Anterior cingulate cortex (tissue), 58 donors: ENCODE measurements around the gene CCDC97.
"Not testable (repeated sequence)": the region's sequence is repeated elsewhere in the genome, so short reads cannot be mapped to it uniquely, and the experiment has no call there.

Experiments
- DNase-seq, 58 donors: peaks; one replicate each; lab custom pipeline; 2025; lab: John Stamatoyannopoulos, UW

Gene CCDC97

DNA sequence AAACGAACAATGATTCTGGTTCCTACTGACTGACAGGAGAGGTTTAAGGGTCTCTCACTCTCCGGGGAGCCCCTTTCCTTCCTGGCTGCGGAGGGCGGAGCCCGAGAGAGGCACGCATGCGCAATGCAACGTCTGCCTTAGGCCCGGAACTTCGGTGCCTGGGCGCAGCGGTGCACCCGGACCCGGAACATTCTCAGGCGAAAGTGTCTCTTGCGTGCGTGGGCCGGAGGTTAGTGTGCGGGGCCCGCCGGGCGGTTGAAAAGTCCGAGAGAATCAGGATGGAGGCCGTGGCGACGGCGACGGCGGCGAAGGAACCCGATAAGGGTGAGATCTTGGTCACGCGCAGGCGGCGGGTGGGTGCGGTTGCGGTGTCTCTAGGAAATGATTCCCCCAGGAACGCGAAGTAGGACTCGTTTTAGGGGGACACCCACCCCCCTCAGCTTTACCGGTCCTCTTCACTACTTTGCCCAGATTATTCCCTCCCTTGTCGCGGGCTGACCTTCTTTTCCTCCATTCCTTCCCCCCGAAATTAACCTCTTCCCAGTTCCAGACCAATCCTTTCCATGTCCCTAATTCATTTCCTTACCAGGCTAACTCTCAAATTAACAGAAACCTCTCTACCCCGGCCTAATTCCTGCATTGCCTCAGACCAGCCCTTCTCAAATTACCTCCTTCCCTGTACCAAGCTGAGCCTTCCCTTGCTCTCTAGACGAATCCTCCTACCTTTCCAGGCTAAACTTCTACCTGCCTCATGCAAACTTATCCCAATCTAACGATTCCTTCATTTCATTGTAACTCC lies at the start of gene CCDC97:
CCDC97 (plus strand) TSS at position 140 of the 799 bp plus-strand sequence; CDS start at position 279, 139 bp downstream.
- DNase-seq, result peak in 57 of 58 donors; percentile 58 to 95 (median 80)

DNA sequence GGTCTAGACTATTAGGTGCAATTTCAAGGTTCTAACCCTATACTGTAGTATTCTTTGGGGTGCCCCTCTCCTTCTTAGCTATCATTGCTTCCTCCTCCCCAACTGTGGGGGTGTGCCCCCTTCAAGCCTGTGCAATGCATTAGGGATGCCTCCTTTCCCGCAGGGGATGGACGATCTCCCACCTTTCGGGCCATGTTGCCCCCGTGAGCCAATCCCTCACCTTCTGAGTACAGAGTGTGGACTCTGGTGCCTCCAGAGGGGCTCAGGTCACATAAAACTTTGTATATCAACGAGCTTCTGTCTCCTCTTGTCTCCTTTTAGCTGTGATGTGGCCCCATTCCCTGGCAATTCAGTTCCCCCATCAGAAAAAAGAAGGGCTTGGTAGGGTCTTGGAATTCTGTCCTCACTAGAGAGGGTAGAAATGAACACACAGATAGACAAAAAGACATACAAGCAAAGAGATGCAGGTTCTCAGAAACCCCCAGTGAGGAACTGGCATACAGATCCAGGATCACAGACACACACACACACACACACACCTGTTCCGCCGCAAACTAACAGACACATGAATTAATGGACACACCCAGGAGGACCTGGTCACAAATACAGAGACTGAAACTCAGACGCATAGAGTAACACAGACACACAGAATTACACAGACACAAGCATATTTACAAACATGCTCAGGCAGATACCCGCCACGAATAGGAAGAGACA lies 48.3 kb upstream of the CCDC97 start:
- DNase-seq, result peak in 1 of 58 donors; percentile 2

DNA sequence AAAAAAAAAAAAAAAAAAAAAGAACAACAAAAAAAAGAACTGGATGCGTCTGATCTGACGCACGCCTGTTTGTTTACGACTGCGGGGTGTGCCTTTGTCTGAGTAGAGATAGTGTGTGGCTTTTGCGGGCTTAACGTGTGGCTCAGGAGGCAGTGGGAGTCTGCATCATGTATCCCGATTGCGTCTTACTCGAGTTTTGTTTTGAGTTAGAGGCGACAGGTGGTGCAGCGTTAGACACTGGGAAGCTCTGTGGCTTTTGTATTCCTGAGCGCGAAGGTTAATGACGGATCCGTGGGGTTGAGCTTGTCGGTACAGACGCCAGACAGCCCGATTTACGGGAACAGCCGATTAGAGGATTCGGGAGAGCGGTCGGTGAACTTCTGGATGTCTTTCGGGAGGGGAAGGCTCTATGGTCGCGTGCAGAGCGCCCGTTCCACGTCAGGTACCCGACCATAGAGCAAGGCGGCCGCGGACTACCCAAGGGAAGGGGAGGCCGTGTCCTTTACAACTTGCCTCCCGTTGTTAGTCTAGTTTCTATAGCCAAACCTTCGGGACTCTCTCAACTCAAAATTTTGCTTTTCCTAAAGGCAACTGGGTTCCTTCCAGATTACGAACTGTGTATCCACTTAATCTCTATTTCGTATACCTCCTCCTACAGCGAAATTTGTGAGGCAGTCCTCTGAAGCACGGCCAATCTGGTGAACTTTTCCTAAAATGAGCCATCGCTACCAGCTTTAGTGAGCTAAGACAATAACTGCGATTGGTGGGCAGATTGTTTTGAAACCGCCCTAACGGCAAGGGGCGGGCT lies 46.7 kb upstream of the CCDC97 start:
- peak in 52 of 58 donors; percentile 33 to 87 (median 70) for DNase-seq

DNA sequence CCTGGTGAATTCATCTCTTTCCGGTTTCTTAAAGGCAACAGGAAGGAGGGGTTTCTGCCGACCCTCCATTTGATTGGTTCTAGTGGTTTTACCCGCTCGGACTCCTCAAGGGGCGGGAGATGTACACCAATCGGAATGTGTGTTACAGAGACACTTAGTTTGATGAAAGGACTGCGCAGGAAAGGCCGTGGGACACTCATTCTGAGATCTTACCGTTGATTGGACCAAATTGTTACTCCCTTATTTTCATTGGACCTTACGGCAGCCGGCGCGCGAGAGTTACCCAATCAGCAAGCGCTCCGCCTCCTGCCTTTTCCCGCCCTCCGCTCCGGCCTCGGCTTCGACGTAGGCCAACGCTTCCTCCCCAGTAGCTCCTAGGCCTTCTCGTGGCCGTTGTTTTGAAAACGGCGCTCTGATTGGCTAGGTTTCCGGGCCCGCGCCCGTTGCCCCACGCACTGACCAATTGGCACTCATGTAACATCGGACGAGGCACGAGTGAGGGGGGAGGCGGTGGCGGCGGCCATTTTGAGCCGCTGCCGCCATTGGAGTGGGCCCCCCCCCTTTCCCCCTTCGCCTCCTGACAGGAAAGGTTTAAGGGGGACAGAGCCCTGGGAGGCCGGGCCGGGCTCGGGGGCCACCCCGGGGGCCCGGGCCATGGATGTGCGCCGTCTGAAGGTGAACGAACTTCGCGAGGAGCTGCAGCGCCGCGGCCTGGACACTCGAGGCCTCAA lies 46.0 kb upstream of the CCDC97 start, which contains the start of gene HNRNPUL1:
HNRNPUL1 (plus strand) TSS at position 523 of the 731 bp plus-strand sequence; CDS start at position 655, 132 bp downstream.
- DNase-seq, result peak; percentile 96 to 100 (median 100)

DNA sequence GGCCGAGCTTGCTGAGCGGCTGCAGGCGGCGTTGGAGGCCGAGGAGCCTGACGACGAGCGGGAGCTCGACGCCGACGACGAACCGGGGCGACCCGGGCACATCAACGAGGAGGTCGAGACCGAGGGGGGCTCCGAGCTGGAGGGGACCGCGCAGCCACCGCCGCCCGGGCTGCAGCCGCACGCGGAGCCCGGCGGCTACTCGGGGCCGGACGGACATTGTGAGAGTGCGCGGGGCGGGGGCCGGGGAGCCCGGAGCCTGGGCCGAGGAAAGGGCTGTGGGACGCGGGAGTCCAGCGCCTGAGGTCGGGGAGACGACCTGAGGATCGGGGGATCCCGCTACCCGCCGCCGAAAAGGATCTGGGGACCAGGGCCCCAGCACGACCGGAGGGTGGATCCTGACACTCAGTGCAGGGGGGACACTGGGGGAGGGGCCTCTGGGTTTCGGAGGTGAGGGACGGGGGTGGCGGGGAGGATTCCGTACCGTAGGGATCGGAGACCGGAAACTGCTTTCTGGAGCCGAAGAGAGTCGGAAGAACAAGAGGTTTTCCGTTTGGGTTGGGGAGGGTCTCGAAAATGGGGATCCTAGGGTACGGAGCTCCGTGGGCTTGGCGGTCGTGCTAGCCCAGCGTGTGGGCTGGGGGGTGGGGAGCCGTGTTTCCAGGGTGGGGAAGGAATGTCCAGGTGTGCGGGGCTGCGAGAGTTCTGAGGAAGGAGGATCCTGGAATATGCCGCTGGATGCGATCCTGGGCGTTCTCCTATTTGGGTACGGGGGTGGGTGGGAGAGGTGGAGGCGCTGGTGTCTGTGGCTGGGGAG lies 45.2 kb upstream of the CCDC97 start:
- DNase-seq, result peak in 28 of 58 donors; percentile 5 to 58 (median 32)

DNA sequence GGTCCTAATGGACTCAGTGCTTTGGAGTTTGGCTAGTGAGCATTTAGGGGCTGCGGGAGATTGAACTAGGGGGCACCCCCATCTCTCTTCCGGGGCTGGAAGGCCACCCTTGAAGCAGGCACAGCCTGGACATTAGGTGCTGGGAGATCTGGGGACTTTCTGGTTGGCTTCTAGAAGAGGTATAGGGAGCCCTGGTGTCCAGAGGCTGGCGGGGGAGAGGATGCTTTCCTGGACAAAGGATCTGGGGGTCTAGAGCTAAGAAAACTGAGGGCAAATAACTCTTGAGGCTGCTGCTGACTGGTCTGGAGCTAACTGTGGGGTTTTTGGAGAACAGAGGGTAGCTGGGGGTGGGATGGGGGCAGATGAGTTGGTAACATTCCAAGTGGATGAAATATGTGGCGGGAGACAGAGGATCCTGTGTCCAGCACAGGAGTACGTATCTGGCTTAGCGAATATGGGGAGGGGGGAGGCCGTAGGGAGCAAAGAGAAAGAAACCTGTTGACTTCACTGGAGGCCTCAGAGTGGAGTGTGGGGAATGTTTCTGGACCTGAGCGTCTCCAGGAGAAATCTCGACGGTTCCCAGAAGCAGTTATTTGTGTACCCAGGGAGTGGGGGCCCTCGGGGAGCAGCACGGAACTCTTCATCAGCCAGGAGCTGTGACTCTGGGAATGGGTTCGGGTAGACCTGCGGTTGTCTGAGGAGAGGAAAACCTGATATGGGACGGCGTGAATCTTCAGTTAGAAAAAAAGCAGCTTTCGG lies 44.4 kb upstream of the CCDC97 start:
- DNase-seq, result peak in 3 of 58 donors; percentile 1 to 31 (median 7)

DNA sequence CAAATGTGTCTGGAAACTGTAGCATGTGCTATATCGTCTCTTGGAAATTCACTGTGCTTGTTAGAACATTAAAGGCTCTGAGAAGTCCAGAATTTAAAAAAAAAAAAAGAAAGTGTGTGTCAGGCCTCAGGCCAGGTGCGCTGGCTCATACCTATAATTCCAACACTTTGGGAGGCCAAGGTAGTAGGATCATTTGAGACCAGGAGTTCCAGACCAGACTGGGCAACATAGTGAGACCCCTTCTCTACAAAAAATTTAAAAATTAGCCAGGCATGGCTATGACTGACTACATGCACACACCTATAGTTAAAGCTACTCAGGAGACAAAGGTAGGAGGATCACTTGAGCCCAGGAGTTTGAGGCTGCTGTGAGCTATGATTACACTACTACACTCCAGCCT lies 40.9 kb upstream of the CCDC97 start:
- DNase-seq, result no peak

DNA sequence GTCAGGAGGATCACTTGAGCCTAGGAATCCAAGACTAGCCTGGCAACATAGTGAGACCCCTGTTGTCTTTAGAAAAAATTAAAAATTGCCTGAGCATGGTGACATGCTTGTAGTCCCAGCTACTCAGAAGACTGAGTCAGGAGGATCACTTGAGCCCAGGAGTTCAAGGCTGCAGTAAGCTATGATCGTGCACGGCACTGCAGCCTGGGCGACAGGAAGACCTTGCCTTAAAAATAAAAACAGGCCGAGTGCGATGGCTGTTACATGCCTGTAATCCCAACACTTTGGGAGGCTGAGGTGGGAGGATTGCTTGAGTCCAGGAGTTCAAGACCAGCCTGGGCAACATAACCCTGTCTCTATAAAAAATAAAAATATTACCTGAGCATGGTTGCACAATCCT lies 40.4 kb upstream of the CCDC97 start:
- DNase-seq, result no peak

DNA sequence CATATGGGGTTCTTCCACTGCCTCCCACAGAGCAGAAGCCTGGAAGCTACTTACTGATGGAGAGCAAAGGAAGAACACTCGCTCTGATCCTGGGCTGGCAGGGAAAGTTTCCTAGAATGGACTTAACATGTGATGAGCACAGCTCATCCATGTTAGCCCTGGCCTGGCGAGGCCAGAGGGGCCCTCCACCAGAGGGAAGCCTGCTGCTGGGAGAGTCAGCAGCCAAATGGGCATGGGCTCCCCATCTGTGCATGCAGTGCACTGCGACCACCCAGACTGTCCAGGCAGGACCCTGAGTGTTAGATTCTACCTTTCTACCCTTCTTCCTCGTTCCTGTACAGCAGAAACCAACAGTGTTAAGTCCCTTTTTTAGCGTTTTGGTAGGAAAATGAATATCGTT lies 36.9 kb upstream of the CCDC97 start:
- DNase-seq, result no peak

DNA sequence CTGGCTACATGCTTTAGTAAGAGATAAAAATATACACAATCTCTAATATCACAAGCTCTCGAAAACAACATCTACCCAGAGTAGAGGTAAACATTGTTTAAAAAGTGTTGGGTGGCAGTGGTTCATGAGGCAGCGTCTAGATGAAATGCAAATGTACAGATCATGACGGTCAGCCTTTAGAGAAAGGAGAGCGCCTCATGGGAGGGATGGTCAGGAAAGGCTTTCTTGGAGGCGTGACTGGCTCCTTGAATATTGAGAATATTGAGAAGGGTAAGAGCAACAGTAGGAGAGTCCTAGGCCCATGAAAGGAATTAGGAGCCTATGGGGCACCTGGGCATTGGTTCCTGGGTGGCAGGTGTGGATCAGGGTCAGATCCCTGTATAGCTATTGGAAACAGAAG lies 35.2 kb upstream of the CCDC97 start:
- DNase-seq, result no peak

DNA sequence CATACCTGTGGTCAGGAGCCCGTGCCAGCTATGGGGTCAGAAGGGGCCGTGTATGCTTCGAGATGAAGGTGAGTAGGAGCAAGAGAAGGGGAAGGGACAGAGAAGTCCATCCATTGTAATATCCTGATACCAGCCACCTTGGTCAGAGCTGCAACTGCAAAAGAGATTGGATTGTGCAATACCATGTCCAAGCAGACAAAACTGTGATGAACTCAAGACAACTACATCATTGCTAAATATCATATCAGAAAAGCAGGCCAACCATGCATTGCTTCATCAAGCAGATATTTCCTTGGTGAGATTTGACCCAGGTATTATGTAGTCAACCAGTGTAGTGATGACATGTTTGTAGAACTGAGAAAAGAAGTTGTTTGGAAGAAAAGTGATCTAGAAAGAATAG lies 33.7 kb upstream of the CCDC97 start:
- no peak for DNase-seq

DNA sequence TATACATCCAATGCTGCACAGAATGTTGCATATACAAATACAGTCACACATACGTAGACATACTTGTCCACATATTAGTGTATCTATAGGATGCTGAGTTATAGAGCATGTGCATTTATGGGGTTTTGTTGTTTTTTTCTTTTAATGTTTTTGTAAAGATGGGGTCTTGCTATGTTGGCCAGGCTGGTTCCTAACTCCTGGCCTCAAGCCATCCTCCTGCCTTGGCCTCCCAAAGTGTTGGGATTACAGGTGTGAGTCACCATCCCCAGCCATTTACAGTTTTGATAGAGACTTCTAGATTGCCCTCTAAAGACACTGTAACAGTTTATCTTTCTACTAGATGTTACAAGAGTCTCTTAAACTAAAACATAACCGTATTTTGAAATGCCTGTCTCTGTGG lies 31.5 kb upstream of the CCDC97 start:
- DNase-seq, result no peak

DNA sequence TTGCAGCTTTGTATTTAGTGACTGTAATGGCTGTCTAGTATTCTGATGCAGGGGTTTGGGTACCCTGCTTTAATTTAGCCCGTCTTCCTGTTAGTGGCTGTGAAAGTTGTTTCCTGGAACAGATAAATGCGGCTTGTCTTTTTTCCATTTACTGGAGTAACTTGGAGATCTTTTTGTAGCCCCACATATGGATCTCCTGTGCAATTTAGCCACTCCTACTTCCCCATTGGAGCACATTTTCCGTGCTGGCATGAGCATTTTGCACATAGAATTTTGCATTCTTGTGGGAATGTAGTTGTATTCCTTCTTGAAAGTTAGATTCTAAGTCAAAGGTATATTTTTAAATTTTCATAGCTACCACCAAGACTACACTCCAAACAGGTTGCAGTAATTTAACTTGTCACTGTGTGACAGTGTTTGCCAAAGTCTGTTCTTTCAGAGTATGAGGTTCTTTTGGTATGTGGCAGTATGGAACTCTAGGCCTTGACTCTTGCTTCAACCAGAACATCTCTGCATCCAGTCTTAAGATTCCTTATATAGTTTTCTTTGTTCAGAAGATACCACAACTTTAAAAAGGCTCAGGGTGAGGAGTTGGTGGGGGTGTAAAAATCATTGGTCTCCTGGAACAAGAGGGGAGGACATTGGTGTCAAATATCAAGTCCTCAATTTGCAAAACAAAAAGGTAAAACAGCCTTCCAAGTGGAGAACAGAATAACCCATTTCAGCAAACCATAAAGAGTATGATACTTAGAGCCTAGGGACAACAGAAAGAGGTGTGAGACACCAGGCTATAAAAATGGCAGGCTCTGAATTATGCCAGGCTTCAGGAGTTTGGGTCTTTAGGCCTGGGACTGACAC lies 21.1 kb upstream of the CCDC97 start:
- DNase-seq, result no peak

DNA sequence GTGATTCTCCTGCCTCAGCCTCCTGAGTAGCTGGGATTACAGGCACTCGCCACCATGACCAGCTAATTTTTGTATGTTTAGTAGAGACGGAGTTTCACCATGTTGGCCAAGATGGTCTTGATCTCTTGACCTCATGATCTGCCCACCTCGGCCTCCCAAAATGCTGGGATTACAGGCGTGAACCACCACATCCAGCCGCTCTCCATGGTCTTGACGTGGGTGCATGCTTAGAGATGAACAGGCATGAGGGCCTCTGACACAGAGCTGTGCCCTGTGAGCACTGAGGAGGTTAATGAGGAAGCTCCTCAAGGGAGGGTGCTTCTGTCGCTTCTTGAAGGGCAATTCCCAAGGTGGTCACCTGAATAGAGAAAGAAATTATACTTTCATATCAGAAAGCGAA lies 20.2 kb upstream of the CCDC97 start:
- not testable (repeated sequence) for DNase-seq

DNA sequence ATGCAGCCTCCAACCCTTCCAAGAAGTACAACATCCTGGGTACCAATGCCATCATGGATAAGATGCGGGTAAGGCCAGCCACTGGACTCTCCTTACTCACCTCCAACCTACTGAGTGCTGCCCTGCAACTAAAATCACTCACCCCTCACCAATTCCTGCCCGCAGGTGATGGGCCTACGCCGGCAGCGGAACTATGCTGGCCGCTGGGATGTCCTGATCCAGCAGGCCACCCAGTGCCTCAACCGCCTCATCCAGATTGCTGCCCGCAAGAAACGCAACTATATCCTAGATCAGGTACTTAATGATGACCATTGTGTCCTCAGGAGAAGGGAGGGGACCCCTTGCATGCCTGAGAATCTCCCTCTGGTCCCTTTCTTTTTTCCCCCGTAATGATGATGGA lies 15.6 kb upstream of the CCDC97 start:
- DNase-seq, result no peak

DNA sequence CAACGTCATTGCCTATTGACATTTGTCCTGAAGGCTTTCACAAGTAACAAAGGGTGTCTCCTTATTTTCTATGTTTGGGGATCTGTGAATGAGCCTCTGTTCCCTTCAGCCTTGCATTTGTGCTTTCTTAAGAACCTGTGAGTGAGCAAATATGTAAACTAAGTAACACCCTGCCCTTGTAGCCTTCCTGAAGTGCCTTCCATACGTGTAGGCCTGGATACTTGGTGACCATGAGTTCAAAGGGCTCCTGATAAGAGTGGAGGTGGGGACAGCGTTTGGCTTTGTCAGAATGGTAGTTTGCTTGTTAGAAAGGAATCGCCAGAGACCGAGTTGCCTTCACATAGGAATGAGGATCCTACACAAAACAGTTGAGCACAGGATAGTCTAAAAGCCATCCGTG lies 14.5 kb upstream of the CCDC97 start:
- DNase-seq, result no peak

DNA sequence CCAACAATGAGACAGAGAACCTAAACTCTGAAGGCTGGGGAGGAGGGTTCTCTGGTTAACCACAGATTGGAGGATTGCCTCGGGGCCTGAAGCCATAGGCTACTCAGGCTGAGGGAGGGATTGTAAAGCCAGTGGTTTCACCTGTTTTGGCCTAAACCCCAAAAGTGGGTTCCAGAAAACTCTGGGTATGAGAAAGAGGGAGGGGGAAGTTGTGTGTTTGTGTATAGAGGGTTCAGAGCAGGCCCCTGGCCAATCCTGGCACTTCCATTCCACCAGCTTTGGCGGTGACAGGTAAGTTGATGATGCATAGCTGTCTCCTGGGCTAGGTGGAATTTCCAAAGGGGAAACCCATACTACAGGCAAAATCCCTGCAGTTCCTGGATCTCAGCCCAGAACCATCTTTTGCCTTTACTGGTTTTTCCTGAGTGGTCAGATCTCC lies 13.5 kb upstream of the CCDC97 start:
- no peak for DNase-seq
